Ovary (tissue), 9 donors: ENCODE data around the gene ASB16. TPM values are rescaled to one million over a fixed set of nuclear protein-coding genes. Genes with fewer than 3 reads are reported as not detected.

ENCODE experiments used
- DNase-seq, 5 donors: peaks; one replicate each; pipeline ENCODE4 v3.0.0-alpha.2; 2019 to 2020
- H3K27ac ChIP-seq, 2 donors: fragments of 200-600 bp; one replicate each; pipeline versions ENCODE4 v1.5.1 to v1.8.0; 2019 to 2022
- H3K27me3 ChIP-seq: fragments of 200-600 bp; one replicate; pipeline ENCODE4 v1.8.0; 2022
- H3K36me3 ChIP-seq: fragments of 200-600 bp; sonication (generic); one replicate; pipeline ENCODE4 v1.5.1; 2019
- H3K4me1 ChIP-seq: one replicate; pipeline ENCODE4 v1.8.1; 2013; ENCODE audit warnings: mild to moderate bottlenecking, moderate library complexity; ENCODE audit not compliant: insufficient read depth
- H3K4me3 ChIP-seq: fragments of 200-600 bp; sonication (generic); one replicate; pipeline ENCODE4 v1.5.1; 2017
- H3K9me3 ChIP-seq, 2 donors: fragments of 200-600 bp in 1 of 2; sonication (generic) in 1 of 2; one replicate each; pipeline versions ENCODE4 v1.5.1 to v1.8.1; 2013 to 2019; ENCODE audit warnings: mild to moderate bottlenecking in 1 of 2, moderate library complexity in 1 of 2
- EP300 ChIP-seq: sonication (generic); formaldehyde crosslinking; IDR thresholded peaks from one replicate; pipeline ENCODE4 v1.6.1; 2017; ENCODE audit warnings: antibody characterized with exemption
- POLR2A ChIP-seq: fragments of 450-650 bp; IDR thresholded peaks from one replicate; pipeline ENCODE4 v1.6.1; 2017; ENCODE audit warnings: antibody characterized with exemption, mild to moderate bottlenecking, moderate library complexity
- WGBS, 3 donors: extraction: QIAGEN DNeasy Blood & Tissue Kit in 1 of 3; methylation state at CpG; one replicate each; pipeline versions ENCODE4 v1.1.5 to v1.1.7; 2013 to 2017; 5-methylcytosine and 5-hydroxymethylcytosine counted together
- intact Hi-C, 4 donors: fragments of 100-400 bp; cut with DNase I; formaldehyde crosslinking; loops; one replicate each; pipeline versions ENCODE4 v1.11.0 to v1.15.1; 2022 to 2023
- polyA plus RNA-seq, 2 donors: library from polyadenylated mRNA; stranded (reverse); fragments of 200-250 nt in 1 of 2; fragments of 350-450 nt in 1 of 2; fragmentation: Illumina TruSeq in 1 of 2; extraction: RNeasy Lipid Tissue Mini Kit (QIAGEN cat#74804) in 1 of 2; gene quantifications; one replicate each; pipeline ENCODE4 v1.2.3, GENCODE V29; 2013 to 2014
- total RNA-seq, 7 donors: library from RNA; depleted of rRNA in 2 of 7; stranded (reverse); fragments of >200 nt in 2 of 7; fragmentation: NEBNext Ultra II Directional in 3 of 7; extraction: Animal tissue kit (Norgen Biotek cat#: 25700) in 3 of 7; gene quantifications; one replicate each; pipeline versions ENCODE4 v1.1.0 to v1.2.4, GENCODE V29; 2016 to 2023
- TF ChIP-seq, protein P1 (sequence below), 3 donors: fragments of 450-650 bp in 2 of 3; fragments of 200-600 bp in 1 of 3; IDR thresholded peaks; one replicate each; pipeline versions ENCODE4 v1.5.1 to v1.8.0; 2016 to 2022; ENCODE audit warnings: antibody characterized with exemption in 3 of 3, mild to moderate bottlenecking in 1 of 3
- donor health status: DM: no; HTN: no; CAD: no; lungs with moderate emphysema.
- donor health status: DM: no; HTN: no; CAD: no.
- donor health status: Bipolar disorder and iron deficiency.
- donor health status: DM: yes; HTN: yes; CAD: no.
- donor health status: DM: no; HTN: no; CAD: no.
- donor health status: DM: yes; HTN: yes; CAD: no.

The ASB16 gene
- total and polyA plus RNA-seq, 9 donors: 0.10 to 1.8 (median 0.98) TPM; not detected in 1

DNA sequence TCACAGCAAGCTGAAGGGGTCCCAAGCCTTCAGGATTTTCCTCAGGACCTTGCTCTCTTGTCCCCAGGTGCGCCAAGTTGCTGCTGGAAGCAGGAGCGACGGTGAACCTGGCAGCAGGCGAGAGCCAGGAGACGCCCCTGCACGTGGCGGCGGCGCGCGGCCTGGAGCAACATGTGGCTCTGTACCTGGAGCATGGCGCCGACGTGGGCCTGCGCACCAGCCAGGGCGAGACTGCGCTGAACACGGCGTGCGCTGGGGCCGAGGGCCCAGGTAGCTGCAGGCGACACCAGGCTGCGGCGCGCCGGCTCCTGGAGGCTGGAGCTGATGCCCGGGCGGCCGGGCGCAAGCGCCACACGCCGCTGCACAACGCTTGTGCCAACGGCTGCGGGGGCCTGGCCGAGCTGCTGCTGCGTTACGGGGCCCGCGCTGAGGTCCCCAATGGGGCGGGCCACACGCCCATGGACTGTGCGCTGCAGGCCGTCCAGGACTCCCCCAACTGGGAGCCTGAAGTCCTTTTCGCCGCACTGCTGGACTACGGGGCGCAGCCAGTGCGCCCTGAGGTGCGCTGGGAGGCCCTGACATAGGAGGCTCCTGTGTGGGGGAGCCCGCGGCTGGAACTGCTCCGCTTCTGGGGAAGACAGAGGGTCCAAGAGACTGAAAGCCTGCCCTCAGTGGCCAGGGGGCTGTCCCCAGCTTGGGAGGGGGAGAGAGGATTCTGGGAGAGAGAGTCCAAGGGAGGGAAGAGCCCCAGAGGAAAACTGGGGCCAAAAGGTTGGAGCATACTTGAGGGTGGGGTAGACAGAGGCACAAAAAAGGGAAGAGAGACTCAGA, 6.4 kb downstream of the ASB16 start:
- Histone ChIP-seq H3K36me3 (no peaks in the 10 kb centered on the region), H3K4me1 (no peaks in the 10 kb centered on the region), H3K27ac (no peak overlapping the region), H3K4me3 (no peak overlapping the region), H3K27me3 (no peaks in the 10 kb centered on the region), H3K9me3 (no peaks in the 10 kb centered on the region)
- TF ChIP-seq EP300: no peak
- TF ChIP-seq, protein P1, sequence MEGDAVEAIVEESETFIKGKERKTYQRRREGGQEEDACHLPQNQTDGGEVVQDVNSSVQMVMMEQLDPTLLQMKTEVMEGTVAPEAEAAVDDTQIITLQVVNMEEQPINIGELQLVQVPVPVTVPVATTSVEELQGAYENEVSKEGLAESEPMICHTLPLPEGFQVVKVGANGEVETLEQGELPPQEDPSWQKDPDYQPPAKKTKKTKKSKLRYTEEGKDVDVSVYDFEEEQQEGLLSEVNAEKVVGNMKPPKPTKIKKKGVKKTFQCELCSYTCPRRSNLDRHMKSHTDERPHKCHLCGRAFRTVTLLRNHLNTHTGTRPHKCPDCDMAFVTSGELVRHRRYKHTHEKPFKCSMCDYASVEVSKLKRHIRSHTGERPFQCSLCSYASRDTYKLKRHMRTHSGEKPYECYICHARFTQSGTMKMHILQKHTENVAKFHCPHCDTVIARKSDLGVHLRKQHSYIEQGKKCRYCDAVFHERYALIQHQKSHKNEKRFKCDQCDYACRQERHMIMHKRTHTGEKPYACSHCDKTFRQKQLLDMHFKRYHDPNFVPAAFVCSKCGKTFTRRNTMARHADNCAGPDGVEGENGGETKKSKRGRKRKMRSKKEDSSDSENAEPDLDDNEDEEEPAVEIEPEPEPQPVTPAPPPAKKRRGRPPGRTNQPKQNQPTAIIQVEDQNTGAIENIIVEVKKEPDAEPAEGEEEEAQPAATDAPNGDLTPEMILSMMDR (IDR thresholded peaks at IDR 0.05): no peak
- no peak for TF ChIP-seq POLR2A
- WGBS, 3 donors: 91 to 92% (median 91%) methylated on average over 38 to 54 of the region's 54 CpGs
- DNase-seq: no peak
- intact Hi-C loops: no loop called here

DNA sequence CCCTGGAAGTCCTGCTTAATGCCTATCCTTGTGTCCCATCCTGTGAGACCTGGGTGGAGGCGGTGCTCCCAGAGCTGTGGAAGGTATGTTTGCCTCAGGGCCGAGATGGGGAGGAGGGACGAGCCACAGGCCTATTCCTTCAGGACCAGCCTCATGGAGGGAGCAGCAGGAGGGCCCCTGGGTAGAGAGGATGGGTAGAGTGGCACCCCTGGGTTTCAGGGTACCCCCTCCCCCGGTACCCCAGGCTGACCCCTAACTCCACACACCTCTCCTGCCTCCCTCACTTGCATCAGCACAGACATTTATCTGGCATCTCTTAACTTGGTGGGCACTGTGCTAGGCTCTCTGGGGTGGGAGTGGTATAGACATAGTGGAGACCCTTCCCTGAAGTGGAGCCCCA, 7.1 kb downstream of the ASB16 start:
- intact Hi-C loops: no loop called here
- Histone ChIP-seq H3K27ac (no peak overlapping the region), H3K36me3 (no peaks in the 10 kb centered on the region), H3K4me3 (no peak overlapping the region), H3K27me3 (no peaks in the 10 kb centered on the region), H3K4me1 (no peaks in the 10 kb centered on the region), H3K9me3 (no peaks in the 10 kb centered on the region)
- no peak for DNase-seq
- WGBS, 3 donors: 90 to 96% (median 94%) methylated on average over 3 to 4 of the region's 4 CpGs
- TF ChIP-seq EP300 (no peak), POLR2A (no peak)
- TF ChIP-seq, protein P1 (IDR thresholded peaks at IDR 0.05): no peak

DNA sequence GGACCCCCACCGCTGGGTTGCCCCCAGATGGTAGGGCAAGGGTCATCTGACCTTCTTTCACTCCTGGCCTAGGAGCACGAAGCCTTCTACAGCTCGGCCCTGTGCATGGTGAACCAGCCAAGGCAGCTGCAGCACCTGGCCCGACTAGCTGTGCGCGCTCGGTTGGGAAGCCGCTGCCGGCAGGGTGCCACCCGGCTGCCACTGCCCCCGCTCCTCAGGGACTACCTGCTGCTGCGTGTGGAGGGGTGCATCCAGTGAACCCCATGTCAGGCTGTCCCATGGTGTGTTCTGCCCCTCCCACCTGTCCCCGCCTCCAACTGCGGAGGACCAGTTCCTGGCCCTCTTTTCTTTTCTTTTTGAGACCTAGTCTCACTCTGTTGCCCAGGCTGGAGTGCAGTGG, 7.6 kb downstream of the ASB16 start:
- Histone ChIP-seq H3K27me3 (no peaks in the 10 kb centered on the region), H3K36me3 (no peaks in the 10 kb centered on the region), H3K4me1 (no peaks in the 10 kb centered on the region), H3K27ac (no peak overlapping the region), H3K9me3 (no peaks in the 10 kb centered on the region), H3K4me3 (no peak overlapping the region)
- intact Hi-C loops: no loop called here
- 82 to 93% (median 89%) methylated on average over 14 of the region's 14 CpGs for WGBS, 3 donors
- DNase-seq: no peak
- TF ChIP-seq POLR2A: no peak

DNA sequence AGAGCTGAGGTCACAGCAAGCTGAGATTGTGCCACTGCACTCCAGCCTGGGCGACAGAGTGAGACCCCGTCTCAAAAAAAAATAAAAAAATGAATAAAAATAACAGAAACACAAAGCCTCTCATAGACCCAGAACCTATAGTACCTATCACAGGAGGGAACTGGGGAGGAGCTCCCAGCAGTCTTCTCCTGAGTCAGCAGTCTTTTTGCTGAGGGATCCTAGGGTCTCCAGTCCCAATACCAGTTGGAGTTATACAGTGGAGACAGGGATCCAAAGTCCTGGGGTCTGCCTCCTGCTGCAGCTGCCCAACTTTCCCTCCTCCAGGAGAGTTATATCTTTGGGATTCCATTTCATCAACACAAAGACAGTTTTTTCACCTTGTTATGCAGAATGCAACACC, 12.5 kb downstream of the ASB16 start:
- TF ChIP-seq POLR2A (no peak), EP300 (no peak)
- TF ChIP-seq, protein P1 (IDR thresholded peaks at IDR 0.05): no peak
- intact Hi-C loops: no loop called here
- H3K4me1 ChIP-seq: no peaks in the 10 kb centered on the region
- DNase-seq: no peak
- no peak overlapping the region for H3K4me3 ChIP-seq
- no peaks in the 10 kb centered on the region for H3K36me3 ChIP-seq
- no peak overlapping the region for H3K27ac ChIP-seq
- H3K27me3 ChIP-seq: no peaks in the 10 kb centered on the region
- WGBS, 3 donors: 76 to 85% (median 77%) methylated on average over 2 of the region's 2 CpGs
- no peaks in the 10 kb centered on the region for H3K9me3 ChIP-seq

DNA sequence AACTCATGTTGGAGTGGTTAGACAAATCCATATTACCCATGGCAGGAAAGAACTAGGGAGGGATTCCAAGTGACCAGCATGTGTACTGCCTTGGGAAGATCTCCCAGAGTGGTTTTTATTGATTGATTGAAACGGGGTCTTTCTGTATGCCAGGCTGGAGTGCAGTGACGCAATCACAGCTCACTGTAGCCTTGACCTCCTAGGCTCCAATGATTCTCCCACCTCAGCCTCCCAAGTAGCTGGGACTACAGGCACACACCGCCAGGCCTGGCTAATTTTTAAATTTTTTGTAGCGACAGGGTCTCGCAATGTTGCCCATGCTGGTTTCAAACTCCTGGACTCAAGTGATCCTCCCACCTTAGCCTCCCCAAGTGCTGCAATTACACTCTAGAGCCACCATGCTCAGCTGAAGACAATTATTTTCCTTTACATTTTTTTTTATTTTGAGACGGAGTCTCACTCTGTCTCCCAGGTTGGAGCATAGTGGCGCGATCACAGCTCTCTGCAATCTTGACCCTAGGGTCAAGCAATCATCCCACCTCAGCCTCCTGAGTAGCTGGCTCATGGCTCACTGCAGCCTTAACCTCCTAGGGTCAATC, 13.8 kb downstream of the ASB16 start:
- DNase-seq: no peak
- 79 to 84% (median 82%) methylated on average over 8 of the region's 8 CpGs for WGBS, 3 donors
- Histone ChIP-seq H3K9me3 (no peaks in the 10 kb centered on the region), H3K27ac (no peak overlapping the region), H3K4me3 (no peak overlapping the region), H3K4me1 (peaks cover 1% of the 10 kb centered on the region), H3K27me3 (no peaks in the 10 kb centered on the region), H3K36me3 (no peaks in the 10 kb centered on the region)
- intact Hi-C loops: no loop called here
- TF ChIP-seq, protein P1 (IDR thresholded peaks at IDR 0.05): no peak
- TF ChIP-seq POLR2A: no peak
- no peak for TF ChIP-seq EP300
